ENCODE data around the gene PATL1. TPM values are rescaled to one million over a fixed set of nuclear protein-coding genes. Genes with fewer than 3 reads are reported as not detected.
"Not testable (repeated sequence)": the region's sequence is repeated elsewhere in the genome, so short reads cannot be mapped to it uniquely, and the experiment has no call there.

PATL1 gene
- polyA plus RNA-seq, 3 donors from 2014 or later = 2.2 to 6.2 (median 2.4) TPM

DNA sequence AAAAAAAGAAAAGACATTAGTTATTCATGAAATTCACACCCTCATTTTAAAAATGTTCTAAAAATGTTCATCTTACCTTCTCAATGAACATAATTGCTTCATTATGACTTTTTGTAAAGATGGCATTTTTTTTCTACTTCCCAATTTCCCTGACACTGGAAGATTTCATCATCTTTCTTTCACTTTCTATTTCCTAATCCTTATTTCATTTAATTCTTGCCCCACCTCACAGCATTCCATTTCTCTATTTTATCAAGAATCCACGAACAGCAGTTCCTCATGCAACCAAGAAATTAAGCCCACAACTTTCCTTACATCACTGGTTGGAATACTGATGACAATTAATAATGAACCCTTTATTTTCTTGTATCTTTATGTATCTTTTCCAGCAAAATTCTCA lies 1.9 kb downstream of the PATL1 start:
- peaks cover 7 to 16% (median 8%) of the 10 kb centered on the region in 3 donors for H3K27me3 Mint-ChIP-seq (ENCODE audit: low read depth in 3 of 3)
- DNase-seq = no peak
- H3K4me3 Mint-ChIP-seq = peak overlapping the region in 3 of 5 donors; percentile 22 to 94 (median 91)
- peaks cover 38 to 66% of the 10 kb centered on the region in 2 donors for H3K4me1 Mint-ChIP-seq
- peak overlapping the region; percentile 3 to 99 (median 86) for H3K27ac Mint-ChIP-seq
- no peaks in the 10 kb centered on the region for H3K9me3 Mint-ChIP-seq
- peaks cover 0 to 14% (median 12%) of the 10 kb centered on the region in 3 donors for H3K36me3 Mint-ChIP-seq

GRCh38 chr11:59660621-59661020 lies 8.2 kb downstream of the PATL1 start:
- peaks cover 12 to 36% (median 25%) of the 10 kb centered on the region in 3 donors for H3K36me3 Mint-ChIP-seq
- no peak overlapping the region for H3K4me3 Mint-ChIP-seq
- H3K27ac Mint-ChIP-seq = peak overlapping the region in 4 of 6 donors; percentile 6 to 62 (median 26)
- DNase-seq = no peak
- H3K4me1 Mint-ChIP-seq = peaks cover 15 to 48% of the 10 kb centered on the region in 2 donors
- no peaks in the 10 kb centered on the region for H3K9me3 Mint-ChIP-seq
- H3K27me3 Mint-ChIP-seq (ENCODE audit: low read depth in 3 of 3) = peaks cover 0 to 2% (median 1%) of the 10 kb centered on the region in 3 donors

- Mint-ChIP-seq H3K9me3 (no peaks in the 10 kb centered on the region), H3K4me3 (no peak overlapping the region), H3K27me3 (ENCODE audit: low read depth in 3 of 3) (peaks cover 0 to 2% (median 1%) of the 10 kb centered on the region in 3 donors), H3K4me1 (peaks cover 15 to 43% of the 10 kb centered on the region in 2 donors), H3K36me3 (peaks cover 19 to 38% (median 27%) of the 10 kb centered on the region in 3 donors), H3K27ac (peak overlapping the region in 3 of 6 donors; percentile 6 to 26 (median 20))
- no peak for DNase-seq
These were observed 8.9 kb downstream of the PATL1 start for GRCh38 chr11:59659981-59660380.

GRCh38 chr11:59658036-59658435 lies 10.8 kb downstream of the PATL1 start:
- H3K4me1 Mint-ChIP-seq = peaks cover 8 to 25% of the 10 kb centered on the region in 2 donors
- H3K27ac Mint-ChIP-seq = no peak overlapping the region
- peaks cover 27 to 44% (median 34%) of the 10 kb centered on the region in 3 donors for H3K36me3 Mint-ChIP-seq
- no peak for DNase-seq
- no peak overlapping the region for H3K4me3 Mint-ChIP-seq
- no peaks in the 10 kb centered on the region for H3K9me3 Mint-ChIP-seq
- H3K27me3 Mint-ChIP-seq (ENCODE audit: low read depth in 3 of 3) = peaks cover 0 to 2% (median 1%) of the 10 kb centered on the region in 3 donors

GRCh38 chr11:59654893-59655292 lies 13.9 kb downstream of the PATL1 start:
- H3K27ac Mint-ChIP-seq = no peak overlapping the region
- DNase-seq = no peak
- peaks cover 0 to 4% (median 3%) of the 10 kb centered on the region in 3 donors for H3K27me3 Mint-ChIP-seq (ENCODE audit: low read depth in 3 of 3)
- peaks cover 44 to 73% (median 53%) of the 10 kb centered on the region in 3 donors for H3K36me3 Mint-ChIP-seq
- H3K4me1 Mint-ChIP-seq = peaks cover 0 to under 1% of the 10 kb centered on the region in 2 donors
- H3K9me3 Mint-ChIP-seq = no peaks in the 10 kb centered on the region
- no peak overlapping the region for H3K4me3 Mint-ChIP-seq

- Mint-ChIP-seq H3K4me3 (no peak overlapping the region), H3K9me3 (no peaks in the 10 kb centered on the region), H3K36me3 (peaks cover 39 to 72% (median 50%) of the 10 kb centered on the region in 3 donors), H3K4me1 (peaks cover 0 to 7% of the 10 kb centered on the region in 2 donors), H3K27me3 (ENCODE audit: low read depth in 3 of 3) (peaks cover 0 to 9% (median 2%) of the 10 kb centered on the region in 3 donors), H3K27ac (no peak overlapping the region)
- DNase-seq = no peak
These were observed 21.4 kb downstream of the PATL1 start for GRCh38 chr11:59647245-59647980.

DNA sequence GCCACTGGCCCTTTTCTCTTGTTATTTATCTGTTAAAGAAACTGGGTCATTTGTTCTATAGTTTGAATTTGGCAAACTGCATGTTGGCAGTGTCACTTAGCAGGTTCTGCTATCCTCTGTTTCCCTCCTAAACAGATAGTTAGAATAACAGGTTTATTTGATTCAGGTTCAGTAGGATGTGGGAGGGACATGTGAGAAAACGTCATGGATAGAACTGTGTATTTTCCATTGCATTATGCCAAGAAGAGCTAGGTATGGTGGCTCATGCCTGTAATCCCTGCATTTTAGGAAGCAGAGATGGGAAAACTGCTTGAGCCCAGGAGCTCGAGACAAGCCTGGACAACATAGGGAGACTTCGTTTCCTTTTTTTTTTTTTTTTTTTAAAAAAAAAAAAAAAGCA lies 24.3 kb downstream of the PATL1 start:
- H3K4me3 Mint-ChIP-seq = no peak overlapping the region
- no peak for DNase-seq
- peak overlapping the region in 4 of 6 donors; percentile 4 to 65 (median 27) for H3K27ac Mint-ChIP-seq
- no peaks in the 10 kb centered on the region for H3K9me3 Mint-ChIP-seq
- H3K4me1 Mint-ChIP-seq = peaks cover 0 to 7% of the 10 kb centered on the region in 2 donors
- H3K27me3 Mint-ChIP-seq (ENCODE audit: low read depth in 3 of 3) = peaks cover 0 to 7% (median 0%) of the 10 kb centered on the region in 3 donors
- peaks cover 30 to 68% (median 38%) of the 10 kb centered on the region in 3 donors for H3K36me3 Mint-ChIP-seq

DNA sequence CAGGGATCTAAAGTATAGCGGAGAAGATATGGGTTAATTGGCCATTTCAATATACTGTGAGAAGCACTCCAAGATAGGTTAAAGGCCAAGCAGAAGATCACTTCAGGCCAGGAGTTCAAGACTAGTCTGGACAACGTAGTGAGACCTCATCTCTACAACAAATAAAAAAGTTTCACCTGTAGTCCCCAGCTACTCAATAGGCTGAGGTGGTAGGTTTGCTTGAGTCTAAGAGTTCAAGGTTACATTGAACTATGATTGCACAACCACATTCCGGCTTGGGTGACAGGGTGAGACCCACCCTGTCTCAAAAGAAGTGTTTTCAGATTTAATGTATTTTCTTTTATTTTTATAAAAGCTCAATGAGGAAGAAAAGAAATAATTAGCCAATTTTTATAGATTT lies 25.4 kb downstream of the PATL1 start:
- no peak overlapping the region for H3K4me3 Mint-ChIP-seq
- H3K9me3 Mint-ChIP-seq = no peaks in the 10 kb centered on the region
- peaks cover 0 to 7% of the 10 kb centered on the region in 2 donors for H3K4me1 Mint-ChIP-seq
- peaks cover 0 to 7% (median 0%) of the 10 kb centered on the region in 3 donors for H3K27me3 Mint-ChIP-seq (ENCODE audit: low read depth in 3 of 3)
- no peak for DNase-seq
- H3K36me3 Mint-ChIP-seq = peaks cover 26 to 67% (median 32%) of the 10 kb centered on the region in 3 donors
- H3K27ac Mint-ChIP-seq = peak overlapping the region in 2 of 6 donors; percentile 7 to 33

- H3K27me3 Mint-ChIP-seq (ENCODE audit: low read depth in 3 of 3) = peaks cover 0 to 7% (median 0%) of the 10 kb centered on the region in 3 donors
- peaks cover 0 to 7% of the 10 kb centered on the region in 2 donors for H3K4me1 Mint-ChIP-seq
- H3K4me3 Mint-ChIP-seq = no peak overlapping the region
- no peak for DNase-seq
- H3K36me3 Mint-ChIP-seq = peaks cover 33 to 70% (median 41%) of the 10 kb centered on the region in 3 donors
- H3K9me3 Mint-ChIP-seq = no peaks in the 10 kb centered on the region
- no peak overlapping the region for H3K27ac Mint-ChIP-seq
These were observed 27.7 kb downstream of the PATL1 start for GRCh38 chr11:59641156-59641555.

DNA sequence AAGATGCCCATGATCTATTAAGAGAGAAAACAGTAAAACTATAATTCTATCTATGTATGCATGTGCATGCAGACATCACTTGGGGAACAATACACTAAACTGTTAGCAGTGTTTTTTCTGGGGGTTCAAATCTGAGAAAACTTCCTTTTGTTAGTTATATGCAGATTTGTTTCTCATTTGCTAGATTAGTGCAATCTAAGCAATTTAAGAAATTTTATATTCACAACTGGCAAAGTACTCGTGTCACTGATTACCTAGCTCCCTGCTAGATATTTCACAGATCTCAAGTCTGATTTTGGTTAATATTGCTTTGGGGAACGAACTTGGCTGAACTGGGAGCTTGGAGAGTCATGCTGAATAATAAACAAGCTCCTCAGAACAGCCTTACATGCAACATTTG lies 38.3 kb downstream of the PATL1 start:
- no peaks in the 10 kb centered on the region for H3K4me1 Mint-ChIP-seq
- DNase-seq = no peak
- no peaks in the 10 kb centered on the region for H3K27me3 Mint-ChIP-seq (ENCODE audit: low read depth in 3 of 3)
- no peaks in the 10 kb centered on the region for H3K9me3 Mint-ChIP-seq
- H3K36me3 Mint-ChIP-seq = peaks cover 0 to 10% (median 8%) of the 10 kb centered on the region in 3 donors
- no peak overlapping the region for H3K4me3 Mint-ChIP-seq
- no peak overlapping the region for H3K27ac Mint-ChIP-seq

DNA sequence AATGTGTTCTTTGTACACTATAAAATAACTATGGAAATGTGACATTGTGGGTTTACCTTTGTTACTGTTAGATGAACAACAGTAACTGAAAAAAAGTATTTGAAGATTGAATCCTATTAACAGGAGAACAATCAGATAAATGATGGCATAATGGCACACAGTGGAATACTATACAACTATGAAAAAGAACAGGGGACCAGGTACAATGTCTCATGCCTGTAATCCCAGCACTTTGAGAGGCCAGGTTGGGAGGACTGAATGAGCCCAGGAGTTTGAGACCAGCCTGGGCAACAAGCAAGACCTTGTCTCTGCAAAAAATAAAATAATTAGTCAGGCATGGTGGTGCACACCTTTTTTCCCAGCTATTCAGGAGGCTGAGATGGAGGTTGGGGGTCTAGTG lies 38.8 kb downstream of the PATL1 start:
- Mint-ChIP-seq H3K27ac (no peak overlapping the region), H3K36me3 (peaks cover 0 to 10% (median 8%) of the 10 kb centered on the region in 3 donors), H3K27me3 (ENCODE audit: low read depth in 3 of 3) (no peaks in the 10 kb centered on the region), H3K4me3 (no peak overlapping the region), H3K9me3 (no peaks in the 10 kb centered on the region), H3K4me1 (no peaks in the 10 kb centered on the region)
- no peak for DNase-seq

- not testable (repeated sequence) for H3K4me1 Mint-ChIP-seq; H3K27ac Mint-ChIP-seq; H3K9me3 Mint-ChIP-seq; H3K4me3 Mint-ChIP-seq; H3K27me3 Mint-ChIP-seq (ENCODE audit: low read depth in 3 of 3); DNase-seq
- H3K36me3 Mint-ChIP-seq = peaks cover 0 to 10% (median 6%) of the 10 kb centered on the region in 3 donors
These were observed 41.9 kb downstream of the PATL1 start for GRCh38 chr11:59626969-59627368.

DNA sequence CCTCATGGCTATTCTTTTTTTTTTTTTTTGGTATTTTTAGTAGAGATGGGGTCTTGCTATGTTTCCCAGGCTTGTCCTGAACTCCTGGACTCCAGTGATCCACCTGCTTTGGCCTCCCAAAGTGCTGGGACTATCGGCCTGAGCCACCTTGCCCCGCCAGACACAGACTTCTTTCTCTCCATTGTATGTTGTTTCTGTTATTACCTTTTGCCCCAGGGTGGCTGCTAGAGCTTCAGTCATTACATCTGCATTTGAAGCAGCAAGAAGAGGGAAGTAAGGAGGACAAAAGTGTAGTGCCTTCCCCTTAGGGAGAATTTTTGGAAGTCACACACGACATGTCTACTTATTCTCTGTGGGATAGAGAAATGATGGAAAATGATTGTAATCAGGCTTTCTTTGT lies 43.1 kb downstream of the PATL1 start:
- H3K36me3 Mint-ChIP-seq = peaks cover 0 to 10% (median 8%) of the 10 kb centered on the region in 3 donors
- no peak for DNase-seq
- H3K4me3 Mint-ChIP-seq = no peak overlapping the region
- peaks cover 0 to 1% (median 0%) of the 10 kb centered on the region in 3 donors for H3K27me3 Mint-ChIP-seq (ENCODE audit: low read depth in 3 of 3)
- no peaks in the 10 kb centered on the region for H3K9me3 Mint-ChIP-seq
- no peaks in the 10 kb centered on the region for H3K4me1 Mint-ChIP-seq
- no peak overlapping the region for H3K27ac Mint-ChIP-seq

GRCh38 chr11:59617876-59618275 lies 51.0 kb downstream of the PATL1 start:
- peak overlapping the region in 1 of 6 donors; percentile 13 for H3K27ac Mint-ChIP-seq
- peaks cover 0 to 3% (median 0%) of the 10 kb centered on the region in 3 donors for H3K36me3 Mint-ChIP-seq

More at GRCh38 chr11:59617876-59618275, 51.0 kb downstream of the PATL1 start:
- peaks cover 6 to 14% (median 12%) of the 10 kb centered on the region in 3 donors for H3K27me3 Mint-ChIP-seq (ENCODE audit: low read depth in 3 of 3)
- DNase-seq = no peak
- no peak overlapping the region for H3K4me3 Mint-ChIP-seq
- peaks cover 29 to 31% of the 10 kb centered on the region in 2 donors for H3K4me1 Mint-ChIP-seq
- no peaks in the 10 kb centered on the region for H3K9me3 Mint-ChIP-seq
